ENCODE results near the gene BEST3.

The BEST3 gene

DNA sequence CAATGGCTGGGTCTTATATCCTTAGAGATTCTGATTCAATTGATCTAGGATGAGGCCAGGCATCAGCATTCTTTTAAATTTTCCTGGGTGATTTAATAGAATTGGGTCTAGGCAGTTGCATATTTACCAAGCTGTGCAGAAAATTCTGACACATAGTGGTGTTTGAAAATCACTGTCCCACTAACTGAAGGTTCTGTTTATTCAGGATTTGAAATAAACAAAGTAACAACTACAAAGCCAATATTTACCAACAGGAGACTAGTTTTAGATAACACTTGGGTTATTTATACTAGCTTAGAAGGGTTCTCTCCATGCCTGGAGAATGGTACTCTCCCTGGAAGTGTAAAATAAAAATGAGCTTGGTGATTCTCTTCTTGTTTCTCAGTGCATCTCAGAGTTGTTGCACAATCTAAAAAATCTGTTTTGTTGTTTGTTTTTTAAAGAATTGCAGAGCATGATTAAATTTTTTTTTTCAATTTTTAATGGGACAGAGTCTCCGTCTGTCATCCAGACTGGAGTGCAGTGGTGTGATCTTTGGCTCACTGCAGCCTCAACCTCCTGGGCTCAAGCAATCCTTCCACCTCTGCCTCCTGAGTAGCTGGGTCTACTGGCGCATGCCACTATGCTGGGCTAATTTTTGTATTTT lies 16.9 kb downstream of the BEST3 start:
- no peak for DNase-seq (ENCODE audit: extremely low read depth, low read depth)
- no peak overlapping the region for H3K4me3 ChIP-seq (replicated peaks; ENCODE audit: low read depth, low read length)
- TF ChIP-seq, protein P1, sequence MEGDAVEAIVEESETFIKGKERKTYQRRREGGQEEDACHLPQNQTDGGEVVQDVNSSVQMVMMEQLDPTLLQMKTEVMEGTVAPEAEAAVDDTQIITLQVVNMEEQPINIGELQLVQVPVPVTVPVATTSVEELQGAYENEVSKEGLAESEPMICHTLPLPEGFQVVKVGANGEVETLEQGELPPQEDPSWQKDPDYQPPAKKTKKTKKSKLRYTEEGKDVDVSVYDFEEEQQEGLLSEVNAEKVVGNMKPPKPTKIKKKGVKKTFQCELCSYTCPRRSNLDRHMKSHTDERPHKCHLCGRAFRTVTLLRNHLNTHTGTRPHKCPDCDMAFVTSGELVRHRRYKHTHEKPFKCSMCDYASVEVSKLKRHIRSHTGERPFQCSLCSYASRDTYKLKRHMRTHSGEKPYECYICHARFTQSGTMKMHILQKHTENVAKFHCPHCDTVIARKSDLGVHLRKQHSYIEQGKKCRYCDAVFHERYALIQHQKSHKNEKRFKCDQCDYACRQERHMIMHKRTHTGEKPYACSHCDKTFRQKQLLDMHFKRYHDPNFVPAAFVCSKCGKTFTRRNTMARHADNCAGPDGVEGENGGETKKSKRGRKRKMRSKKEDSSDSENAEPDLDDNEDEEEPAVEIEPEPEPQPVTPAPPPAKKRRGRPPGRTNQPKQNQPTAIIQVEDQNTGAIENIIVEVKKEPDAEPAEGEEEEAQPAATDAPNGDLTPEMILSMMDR (IDR thresholded peaks at IDR 0.05; ENCODE audit: low read depth, low read length, missing control alignments): no peak

DNA sequence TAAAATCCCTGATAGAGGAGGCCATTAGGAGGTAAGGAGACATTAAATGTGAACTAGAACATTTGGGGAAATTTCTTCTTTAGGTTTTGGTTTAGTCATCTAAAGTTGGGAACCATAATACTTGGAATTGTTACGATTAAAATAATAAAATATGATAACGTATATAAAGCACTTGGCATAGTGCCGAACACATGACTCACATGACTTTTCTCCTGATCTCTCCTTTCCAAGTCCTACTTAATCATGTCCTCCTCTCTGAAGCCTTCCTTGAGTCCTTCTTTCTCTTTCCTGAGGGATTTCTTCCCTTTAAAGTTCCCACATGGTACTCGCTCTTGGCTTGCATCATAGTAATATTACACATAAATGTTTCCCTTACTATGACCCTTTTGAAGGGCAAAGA lies 20.0 kb downstream of the BEST3 start:
- DNase-seq (ENCODE audit: extremely low read depth, low read depth): no peak
- no peak overlapping the region for H3K4me3 ChIP-seq (replicated peaks; ENCODE audit: low read depth, low read length)
- TF ChIP-seq, protein P1 (IDR thresholded peaks at IDR 0.05; ENCODE audit: low read depth, low read length, missing control alignments): no peak

DNA sequence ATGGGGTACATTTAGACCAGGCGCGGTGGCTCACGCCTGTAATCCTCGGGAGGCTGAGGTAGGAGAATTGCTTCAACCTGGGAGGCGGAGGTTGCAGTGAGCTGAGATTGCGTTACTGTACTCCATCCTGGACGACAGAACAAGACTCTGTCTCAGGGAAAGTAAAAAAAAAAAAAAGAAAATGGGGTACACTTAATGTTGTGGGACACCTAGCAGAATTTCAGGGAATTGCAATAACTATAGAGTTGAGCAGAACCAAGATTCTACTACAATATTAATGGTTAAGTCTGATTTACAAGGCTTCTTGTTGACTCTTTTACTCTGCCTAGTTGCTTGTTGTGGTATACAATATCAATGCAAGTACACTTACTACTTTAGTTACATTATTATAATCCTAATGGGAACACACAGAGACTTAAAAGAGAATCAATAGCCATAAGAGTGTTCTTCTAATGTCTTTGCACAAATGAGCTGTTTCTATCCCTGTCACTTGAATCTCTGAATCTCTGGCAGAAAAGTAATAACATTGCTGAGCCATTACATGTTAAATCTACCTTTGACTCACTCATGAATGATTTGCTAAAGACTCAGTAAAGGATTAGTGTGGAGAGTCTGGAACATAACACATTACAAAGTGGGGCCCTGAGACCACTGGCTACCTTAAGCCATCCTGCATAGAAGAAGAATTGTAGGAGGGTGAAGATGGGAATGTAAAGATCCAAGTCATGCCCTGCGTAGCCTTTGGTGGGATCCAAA lies 22.7 kb downstream of the BEST3 start:
- DNase-seq (ENCODE audit: extremely low read depth, low read depth): no peak
- no peak overlapping the region for H3K4me3 ChIP-seq (replicated peaks; ENCODE audit: low read depth, low read length)
- TF ChIP-seq, protein P1 (IDR thresholded peaks at IDR 0.05; ENCODE audit: low read depth, low read length, missing control alignments): no peak

DNA sequence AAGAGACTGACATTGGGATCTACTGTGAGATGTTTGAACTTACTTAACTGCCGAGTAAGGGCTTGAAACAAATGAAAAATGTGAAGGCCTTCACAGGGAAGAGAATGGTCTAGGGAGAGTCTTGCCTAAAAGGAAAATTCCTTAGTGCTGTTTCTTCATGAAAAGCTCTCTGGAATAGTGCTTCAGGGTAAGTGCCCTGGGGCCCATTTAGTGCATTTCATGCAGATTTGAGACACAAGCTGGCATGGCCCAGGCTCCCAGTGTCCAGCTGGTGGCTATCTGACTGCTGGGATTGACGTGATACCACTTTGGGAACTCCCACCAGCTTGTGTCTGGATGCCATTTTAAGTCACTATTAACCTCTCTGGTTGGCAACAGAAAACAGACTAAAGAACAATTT lies 26.9 kb downstream of the BEST3 start:
- H3K4me3 ChIP-seq (replicated peaks; ENCODE audit: low read depth, low read length): no peak overlapping the region
- TF ChIP-seq, protein P1 (IDR thresholded peaks at IDR 0.05; ENCODE audit: low read depth, low read length, missing control alignments): no peak
- no peak for DNase-seq (ENCODE audit: extremely low read depth, low read depth)

DNA sequence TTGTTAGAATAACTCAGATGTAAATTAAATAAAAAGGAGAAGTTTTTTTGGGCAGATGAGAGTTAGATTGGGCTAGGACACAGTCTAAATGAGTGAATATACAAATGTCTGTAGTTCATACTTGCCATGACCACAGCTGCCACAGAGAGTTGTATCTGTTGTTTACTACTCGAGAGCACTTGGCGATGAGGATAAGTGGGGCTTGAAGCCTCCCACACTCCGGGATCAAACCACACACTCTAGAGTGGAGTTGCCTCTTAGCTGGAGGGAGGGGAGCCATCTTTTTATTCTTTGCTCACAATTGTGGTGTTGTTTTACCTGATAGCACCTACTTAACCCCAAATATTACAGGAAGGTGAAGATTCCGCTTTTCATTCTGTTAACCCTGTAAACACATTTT lies 27.5 kb downstream of the BEST3 start:
- no peak for DNase-seq (ENCODE audit: extremely low read depth, low read depth)

DNA sequence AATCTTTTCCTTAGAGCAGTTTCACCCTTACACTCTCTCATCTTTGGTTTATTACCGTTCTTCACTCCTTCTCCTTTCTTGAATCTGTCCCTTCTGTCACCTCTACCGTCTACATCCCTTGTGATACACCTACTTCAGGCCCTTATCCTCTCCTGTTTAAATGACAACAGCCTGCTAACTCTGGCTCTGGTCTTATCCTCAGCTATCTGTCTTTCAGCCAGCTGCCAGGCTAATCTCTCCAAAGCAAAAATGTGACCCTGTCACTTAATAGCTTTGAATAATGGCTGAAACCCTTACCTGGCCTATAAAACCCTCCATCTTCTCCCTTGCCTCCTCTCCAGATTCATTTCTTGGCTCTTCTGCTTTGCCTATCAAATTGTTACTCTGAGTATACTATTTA lies 32.3 kb downstream of the BEST3 start:
- H3K4me3 ChIP-seq (replicated peaks; ENCODE audit: low read depth, low read length): no peak overlapping the region
- TF ChIP-seq, protein P1 (IDR thresholded peaks at IDR 0.05; ENCODE audit: low read depth, low read length, missing control alignments): no peak
- no peak for DNase-seq (ENCODE audit: extremely low read depth, low read depth)

More for the DNA sequence above, 27.5 kb downstream of the BEST3 start:
- H3K4me3 ChIP-seq (replicated peaks; ENCODE audit: low read depth, low read length): no peak overlapping the region
- TF ChIP-seq, protein P1 (IDR thresholded peaks at IDR 0.05; ENCODE audit: low read depth, low read length, missing control alignments): no peak
